HG02763 (cell line): ENCODE measurements around the gene GSTM2.

Experiments used
- ATAC-seq: cut with Tn5 transposase; IDR thresholded peaks from one replicate; pipeline ENCODE4 v1.9.1; 2021; ENCODE audit warnings: mild to moderate bottlenecking, moderate library complexity; ENCODE audit not compliant: unreplicated experiment

GSTM2 gene

DNA sequence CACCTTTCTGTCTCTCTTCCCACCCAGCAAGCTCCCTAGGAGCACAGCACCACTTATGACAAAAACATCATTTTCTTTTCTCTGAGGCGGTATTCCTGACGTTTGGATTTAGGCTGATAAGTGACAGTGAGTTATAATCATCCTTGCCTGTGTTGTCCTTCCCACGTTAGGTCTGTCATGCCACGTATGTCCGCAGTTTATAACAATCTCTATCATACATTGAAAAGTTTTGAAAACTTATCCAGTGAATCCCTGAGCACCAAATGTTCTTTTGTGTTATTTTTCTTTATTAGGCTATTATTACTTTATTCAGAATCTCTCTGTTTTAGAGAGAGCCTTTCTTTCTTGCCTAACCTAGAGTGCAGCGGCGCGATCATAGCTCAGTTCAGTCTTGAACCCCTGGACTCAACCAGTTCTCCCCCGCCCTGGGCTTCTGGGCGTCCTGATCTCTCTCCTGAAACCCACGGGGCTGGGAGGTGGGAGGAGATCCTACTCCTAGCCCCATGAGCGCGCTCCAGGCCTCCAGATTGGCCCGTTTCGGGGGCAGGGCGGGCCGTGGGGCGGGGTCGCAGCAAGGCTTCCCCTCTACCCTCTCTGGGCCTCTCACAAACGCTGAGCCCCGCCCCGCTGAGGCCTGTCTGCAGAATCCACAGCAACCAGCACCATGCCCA lies at the start of gene GSTM2:
Gene GSTM2, plus strand, starts transcription at position 606 of the 671 bp plus-strand sequence. Its CDS starts 59 bp downstream, at position 665.
- ATAC-seq: peak; percentile 92

DNA sequence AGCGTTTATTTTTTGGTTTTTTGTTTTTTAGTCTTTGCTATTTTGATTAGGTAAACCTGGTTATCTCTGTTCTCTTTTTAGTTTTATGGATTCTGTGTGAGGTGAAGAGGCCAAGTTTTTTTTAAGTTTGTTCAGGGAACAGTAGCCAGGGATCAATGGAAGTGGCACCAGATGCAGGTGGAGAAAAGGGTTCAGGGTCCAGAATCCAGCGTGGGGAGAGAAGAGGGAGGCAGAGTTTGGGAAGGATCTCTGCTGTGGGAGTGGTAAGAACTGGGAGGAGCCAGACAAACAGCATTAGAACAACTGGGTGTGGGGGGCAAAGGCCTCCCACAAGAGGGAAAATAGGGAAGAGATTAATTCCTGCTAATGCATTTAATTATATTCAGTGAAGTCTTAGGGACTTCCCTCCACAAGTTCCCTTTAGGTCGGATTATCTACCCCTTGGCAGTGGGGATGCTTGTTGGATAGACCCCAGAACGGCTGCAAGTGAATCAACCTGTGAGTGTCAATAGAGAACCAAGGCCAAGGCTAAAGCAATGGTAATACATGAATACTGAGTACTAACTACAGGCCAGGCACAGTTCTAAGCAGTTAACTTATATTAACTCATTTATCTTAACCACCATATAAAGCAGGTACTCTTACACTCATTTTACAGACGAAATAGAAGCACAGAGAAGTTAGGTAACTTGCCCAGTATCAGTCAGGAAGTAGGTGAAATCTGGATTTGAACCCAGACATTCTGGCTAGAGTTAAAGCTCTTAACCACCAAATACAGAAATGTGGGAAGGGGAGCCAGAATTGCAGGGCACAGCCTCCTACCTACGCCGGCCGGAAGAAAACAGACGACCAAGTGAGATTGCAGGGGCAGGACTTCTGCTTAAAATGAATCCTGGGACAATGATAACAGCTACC lies 48.9 kb upstream of the GSTM2 start:
- ATAC-seq: no peak

DNA sequence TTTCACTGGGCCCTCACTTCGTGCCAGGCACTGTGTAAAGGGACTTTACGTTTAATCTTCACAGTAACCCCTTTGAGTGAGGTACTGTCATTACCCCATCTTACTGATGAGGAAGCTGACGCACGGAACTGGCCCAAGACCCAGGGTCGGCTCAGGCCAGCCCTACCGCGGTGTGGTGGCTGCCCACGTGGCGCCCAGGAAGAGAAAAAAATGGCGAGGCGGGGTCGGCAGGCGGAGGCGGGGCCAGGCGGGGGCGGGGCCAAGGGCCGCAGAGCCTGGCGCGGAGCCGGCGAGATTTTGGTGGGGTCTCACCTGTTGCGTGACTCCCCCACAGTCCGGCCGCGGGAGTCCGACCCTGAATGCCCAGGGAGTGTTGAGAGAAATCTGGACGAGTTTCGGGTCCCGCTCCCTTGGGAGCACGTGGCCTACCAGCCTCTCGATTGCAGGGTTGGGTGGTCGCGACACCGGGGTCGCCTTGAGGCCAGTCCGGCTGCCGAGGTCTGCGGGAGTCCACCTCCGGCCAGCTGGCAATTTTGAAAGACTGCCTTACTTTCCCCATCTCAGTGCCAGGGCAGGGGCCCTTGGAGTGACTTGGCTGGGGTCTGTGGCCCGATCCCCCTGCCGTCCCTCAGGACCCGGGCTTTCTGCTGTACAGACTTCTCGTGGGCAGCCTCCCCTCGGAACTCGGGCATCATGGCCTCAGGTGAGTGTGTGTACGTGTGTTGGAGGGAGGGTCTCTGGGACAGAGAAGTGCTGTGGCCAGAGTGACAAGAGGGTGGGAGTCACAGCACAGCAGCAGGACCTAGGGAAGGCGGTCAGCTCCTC lies 48.1 kb upstream of the GSTM2 start, which contains the start of the genes AMPD2 and GNAT2:
Gene AMPD2, plus strand, starts transcription at position 262 of the 825 bp plus-strand sequence. CDS start 1,339 bp downstream, outside the sequence.
Gene GNAT2, minus strand, starts transcription at position 41 of the 825 bp plus-strand sequence. CDS start 6,746 bp downstream, outside the sequence.
- ATAC-seq: peak; percentile 41

DNA sequence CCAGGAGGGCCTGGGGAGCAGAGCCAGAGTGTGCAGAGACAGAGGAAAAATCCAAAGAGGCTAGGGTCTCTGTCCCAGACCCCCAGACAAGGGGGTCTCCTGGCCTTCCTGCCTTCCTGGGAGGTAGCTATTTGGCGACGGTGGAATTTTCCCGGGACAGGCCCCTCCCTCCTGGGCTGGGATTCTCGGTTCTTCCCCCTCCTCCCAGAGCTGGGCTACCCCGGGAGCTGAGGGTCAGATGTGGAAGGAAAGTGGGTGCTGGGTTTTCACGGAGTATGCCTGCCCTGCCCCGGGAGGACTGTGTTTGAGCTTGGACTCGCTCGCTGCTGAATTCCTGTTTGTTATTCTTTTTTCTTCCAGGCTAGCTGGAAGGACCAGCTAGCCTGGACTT lies 47.5 kb upstream of the GSTM2 start:
- no peak for ATAC-seq

DNA sequence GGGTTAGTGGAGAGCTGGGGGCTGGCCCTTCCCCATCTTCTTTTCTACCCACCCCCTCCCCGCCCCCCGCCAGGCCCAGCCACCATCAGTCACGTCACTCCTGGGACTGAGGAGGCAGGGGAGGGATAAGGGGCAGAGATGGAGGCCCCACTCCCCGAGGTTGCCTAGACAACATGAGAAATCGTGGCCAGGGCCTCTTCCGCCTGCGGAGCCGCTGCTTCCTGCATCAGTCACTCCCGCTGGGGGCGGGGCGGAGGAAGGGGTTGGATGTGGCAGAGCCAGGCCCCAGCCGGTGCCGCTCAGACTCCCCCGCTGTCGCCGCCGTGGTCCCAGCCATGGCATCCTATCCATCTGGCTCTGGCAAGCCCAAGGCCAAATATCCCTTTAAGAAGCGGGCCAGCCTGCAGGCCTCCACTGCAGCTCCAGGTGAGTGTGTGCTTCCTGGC lies 47.0 kb upstream of the GSTM2 start:
- ATAC-seq: peak; percentile 81

DNA sequence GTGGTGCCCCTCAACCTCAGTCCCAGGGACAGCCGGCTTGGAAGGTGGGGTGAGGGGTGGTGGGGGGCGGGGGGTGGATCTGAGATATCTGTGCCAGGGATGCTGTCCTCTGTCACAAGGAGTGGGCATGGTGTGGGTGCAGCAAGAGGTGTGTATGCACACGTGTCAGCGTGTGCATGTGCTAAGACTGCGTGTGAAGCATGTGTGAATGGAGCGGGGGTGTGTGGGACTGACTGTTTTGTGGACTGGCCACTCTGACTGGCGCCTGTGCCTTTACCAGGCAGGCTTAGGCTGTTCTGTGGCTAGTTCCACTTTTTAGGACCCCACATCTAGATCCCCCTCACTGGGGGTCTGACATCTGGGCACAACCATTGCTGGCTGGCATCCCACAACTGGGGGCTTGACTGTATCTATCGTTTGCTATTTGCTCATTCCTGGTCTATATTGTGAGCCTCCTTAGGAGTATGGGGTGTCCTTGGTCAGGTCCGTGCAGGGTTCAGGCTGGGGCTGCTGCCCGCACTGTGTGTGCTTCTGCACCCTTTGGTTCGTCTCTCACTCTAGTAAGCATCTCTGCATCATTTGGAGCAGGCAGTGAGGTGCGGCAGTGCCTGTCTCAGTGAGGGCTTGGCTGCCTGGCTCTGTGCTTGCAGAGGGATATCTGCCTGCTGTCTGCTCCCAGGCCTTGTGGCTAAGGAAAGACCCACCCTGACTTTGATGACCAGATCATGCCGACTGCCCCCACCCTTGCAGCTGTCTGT lies 46.3 kb upstream of the GSTM2 start:
- ATAC-seq: no peak

DNA sequence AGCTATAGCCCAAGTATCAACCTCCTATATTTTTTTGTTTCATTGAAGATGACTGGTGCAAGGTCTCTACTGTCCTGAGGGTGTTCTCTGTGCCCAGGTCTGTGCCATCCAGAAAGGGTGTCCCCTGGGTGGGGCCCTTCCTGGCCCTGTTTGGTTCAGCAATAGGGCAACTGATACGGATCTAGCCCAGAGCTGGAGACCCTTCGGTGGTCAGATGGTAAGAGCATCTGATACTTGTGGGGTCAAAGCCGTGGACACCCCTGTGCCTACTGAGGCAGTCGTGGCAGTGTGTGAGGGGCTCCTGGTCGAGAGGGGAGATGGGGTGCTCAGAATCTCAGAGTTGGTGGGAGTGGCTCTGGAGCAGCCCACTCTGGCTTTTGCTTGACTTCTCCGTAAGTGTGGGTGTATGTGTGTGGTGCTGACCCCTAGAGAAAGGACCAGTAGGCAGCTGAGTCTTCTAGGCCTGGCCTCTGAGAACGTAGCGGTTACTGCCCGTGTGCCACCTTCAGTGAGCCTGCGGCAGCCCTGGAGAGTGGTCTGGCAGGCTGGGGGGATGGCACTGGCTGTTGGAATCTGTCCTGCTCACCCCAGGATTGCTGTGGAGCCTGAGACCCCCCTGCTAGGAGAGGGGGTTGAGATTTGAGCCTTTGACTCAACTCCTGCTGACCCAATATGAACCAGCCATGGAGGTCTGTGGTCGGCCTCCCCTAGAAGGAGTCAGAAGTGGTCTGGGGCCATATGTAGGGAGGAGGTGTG lies 45.5 kb upstream of the GSTM2 start:
- ATAC-seq: no peak

DNA sequence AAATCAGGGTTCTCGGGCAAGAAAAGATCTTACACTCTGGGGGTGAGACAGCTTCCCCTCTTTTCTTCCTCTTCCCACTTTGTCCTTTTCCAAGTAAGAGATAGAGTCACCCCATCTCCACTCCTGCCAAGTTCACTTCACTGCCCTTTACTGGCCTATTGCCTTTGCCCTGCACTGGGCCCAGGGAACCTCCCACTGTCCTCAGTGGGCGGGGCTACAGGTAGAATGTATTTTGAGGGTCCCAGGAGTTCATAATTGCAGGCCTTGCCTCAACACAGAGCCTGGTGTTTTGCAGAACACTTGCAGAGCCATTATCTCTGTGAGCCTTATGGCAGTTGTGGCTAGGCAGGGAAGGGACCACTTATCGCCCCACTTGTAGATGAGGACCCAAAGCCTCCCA lies 45.0 kb upstream of the GSTM2 start:
- ATAC-seq: no peak

DNA sequence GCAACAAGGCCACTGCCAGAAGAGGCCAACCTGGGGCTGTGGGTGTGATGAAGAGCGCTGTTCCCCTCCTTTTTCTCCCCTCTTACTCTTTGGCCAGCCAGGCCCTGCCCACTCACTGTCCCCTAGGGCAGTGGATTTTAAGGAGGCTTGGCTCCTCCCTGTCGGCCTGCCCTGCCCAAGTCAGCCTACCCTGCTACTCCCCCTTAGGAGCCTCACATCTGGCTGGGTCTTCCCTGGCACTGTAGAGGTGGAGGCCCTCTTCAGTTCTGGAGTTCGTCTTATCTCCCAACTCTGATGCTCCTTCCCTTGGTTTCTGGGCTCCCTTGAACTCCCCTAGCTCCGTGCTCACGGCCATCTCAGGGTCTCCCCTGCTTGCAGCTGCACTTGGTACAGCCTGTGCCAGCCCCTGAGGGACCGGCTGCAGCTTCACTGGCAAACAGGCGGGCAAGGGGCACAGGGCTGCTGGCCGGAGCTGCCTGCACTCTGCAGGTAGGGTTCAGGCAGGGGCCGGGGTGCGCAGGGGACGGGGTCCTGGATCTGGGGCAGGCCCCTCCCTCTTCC lies 44.2 kb upstream of the GSTM2 start:
- no peak for ATAC-seq

DNA sequence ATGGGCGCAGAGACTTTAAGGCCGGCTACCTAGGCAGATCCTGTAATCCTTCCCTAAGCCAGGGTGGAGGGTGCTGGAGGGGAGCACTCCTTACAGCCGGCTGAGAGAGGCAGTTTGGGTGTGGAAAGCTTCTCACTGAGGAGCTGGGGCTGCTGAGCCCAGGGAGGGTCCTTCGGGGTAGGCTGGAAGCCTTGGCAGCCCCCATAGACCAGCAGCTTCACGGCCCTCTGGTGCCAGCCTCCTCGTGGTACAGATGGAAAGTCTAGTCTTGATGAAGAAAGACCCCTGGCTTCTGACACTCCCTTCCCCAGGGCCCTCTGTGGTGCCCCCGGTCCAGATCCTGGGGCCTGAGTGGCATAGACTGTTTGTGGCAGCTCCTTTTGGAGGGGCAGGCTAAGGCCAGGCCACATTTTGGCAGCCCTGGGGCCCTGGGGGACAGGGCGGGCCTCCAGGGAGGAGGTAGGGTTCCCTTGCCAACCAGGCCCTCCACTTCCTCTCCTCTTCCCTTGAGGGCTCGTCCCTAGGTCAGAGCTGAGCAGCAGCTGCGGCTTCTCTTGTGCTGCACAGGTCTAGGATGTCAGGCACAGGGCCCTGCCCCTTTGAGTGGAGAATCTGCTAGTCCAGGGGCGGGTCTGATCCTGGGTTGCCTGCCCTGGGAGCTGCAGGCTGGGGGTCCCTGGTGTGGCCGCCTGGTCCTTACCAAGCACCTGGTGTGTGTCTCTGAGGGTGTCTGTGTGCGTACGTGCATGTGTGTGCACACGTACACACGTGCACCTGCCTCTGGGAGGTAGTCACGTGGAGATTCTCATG lies 43.5 kb upstream of the GSTM2 start:
- ATAC-seq: no peak

DNA sequence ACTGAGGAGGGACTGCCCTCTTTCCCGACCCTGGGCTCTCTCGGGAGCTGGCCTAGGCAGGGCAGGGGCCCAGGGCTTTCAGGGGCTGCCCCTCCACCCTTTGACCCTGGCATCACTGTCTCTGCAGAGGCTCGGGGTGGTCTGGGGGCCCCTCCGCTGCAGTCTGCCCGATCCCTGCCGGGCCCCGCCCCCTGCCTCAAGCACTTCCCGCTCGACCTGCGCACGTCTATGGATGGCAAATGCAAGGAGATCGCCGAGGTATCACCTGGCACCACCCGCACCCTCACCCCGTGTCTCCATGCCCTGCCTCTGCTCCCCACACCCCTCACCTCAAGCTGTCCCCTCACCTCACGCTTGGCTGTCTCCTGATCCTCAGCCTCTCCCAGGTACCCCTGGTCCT lies 42.7 kb upstream of the GSTM2 start:
- no peak for ATAC-seq

DNA sequence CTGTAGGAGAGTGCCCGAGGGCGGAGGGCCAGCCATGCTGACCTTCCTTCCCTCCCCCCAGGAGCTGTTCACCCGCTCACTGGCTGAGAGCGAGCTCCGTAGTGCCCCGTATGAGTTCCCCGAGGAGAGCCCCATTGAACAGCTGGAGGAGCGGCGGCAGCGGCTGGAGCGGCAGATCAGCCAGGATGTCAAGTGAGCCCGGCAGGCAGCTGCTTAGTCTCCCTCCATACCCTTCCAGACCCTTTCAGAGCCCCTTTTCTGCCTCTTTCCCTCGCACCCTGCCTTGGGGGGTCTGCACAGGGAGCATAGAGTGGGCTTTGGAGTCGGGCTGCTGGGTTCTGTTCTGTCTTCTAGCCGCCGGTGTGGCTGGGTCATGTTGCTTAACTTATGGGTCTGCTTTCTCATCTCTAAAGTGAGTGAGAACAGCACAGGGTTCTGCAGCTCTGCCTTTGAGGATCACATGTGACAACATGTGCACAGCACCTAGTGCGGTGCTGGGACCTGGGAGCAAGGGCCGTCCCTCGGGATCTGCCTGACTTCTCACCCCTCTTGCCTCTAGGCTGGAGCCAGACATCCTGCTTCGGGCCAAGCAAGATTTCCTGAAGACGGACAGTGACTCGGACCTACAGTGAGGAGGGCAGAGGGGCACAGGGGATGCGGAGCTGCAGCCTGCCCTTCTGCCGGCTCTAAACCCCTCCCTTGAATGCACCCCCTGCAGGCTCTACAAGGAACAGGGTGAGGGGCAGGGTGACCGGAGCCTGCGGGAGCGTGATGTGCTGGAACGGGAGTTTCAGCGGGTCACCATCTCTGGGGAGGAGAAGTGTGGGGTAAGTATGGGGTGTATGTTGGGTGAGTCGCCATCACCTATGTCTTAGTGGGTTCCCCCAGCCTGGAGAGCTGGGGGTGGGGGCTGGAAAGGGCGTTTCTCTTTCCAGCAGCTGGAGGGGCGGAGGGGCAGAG lies 42.0 kb upstream of the GSTM2 start:
- ATAC-seq: no peak

DNA sequence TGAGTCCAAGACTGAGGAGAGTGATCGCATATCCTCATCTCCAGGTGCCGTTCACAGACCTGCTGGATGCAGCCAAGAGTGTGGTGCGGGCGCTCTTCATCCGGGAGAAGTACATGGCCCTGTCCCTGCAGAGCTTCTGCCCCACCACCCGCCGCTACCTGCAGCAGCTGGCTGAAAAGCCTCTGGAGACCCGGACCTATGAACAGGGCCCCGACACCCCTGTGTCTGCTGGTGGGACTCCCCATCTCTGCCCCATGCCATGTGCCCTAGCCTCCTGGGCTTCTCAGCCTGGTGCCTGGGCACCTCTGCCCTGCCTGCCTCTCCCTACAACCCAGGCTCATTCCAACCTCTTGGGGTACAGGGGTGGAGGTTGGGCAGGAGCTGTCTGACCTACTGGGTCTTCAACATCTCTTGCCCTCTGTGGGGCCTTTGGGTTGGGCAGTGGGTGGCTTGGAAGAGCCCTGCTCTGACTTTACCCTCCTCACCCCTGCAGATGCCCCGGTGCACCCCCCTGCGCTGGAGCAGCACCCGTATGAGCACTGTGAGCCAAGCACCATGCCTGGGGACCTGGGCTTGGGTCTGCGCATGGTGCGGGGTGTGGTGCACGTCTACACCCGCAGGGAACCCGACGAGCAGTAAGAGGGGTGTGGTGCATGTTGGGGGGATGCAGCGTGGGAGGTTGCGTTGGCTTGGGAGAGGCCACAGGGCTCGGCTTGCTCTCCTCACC lies 41.0 kb upstream of the GSTM2 start:
- ATAC-seq: no peak

DNA sequence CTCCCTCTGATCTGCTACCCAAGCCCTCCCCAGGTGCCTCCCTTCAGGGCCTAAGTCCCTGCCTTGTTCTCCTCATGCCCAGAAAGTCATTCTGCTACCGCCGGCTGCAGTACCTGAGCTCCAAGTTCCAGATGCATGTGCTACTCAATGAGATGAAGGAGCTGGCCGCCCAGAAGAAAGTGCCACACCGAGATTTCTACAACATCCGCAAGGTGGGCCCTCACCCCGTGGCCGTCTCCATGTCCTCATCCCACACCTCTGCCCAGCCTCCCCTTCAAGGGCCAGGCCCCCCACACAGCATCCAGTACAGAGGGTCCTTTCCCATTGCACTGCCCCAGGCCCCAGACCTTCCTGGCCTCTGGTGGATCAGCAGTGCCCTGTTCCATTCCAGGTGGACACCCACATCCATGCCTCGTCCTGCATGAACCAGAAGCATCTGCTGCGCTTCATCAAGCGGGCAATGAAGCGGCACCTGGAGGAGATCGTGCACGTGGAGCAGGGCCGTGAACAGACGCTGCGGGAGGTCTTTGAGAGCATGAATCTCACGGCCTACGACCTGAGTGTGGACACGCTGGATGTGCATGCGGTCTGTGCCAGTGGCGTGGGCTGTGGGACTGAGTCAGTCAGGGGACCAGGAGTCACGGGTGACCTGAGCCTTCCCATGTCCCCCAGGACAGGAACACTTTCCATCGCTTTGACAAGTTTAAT lies 40.0 kb upstream of the GSTM2 start:
- ATAC-seq: no peak

DNA sequence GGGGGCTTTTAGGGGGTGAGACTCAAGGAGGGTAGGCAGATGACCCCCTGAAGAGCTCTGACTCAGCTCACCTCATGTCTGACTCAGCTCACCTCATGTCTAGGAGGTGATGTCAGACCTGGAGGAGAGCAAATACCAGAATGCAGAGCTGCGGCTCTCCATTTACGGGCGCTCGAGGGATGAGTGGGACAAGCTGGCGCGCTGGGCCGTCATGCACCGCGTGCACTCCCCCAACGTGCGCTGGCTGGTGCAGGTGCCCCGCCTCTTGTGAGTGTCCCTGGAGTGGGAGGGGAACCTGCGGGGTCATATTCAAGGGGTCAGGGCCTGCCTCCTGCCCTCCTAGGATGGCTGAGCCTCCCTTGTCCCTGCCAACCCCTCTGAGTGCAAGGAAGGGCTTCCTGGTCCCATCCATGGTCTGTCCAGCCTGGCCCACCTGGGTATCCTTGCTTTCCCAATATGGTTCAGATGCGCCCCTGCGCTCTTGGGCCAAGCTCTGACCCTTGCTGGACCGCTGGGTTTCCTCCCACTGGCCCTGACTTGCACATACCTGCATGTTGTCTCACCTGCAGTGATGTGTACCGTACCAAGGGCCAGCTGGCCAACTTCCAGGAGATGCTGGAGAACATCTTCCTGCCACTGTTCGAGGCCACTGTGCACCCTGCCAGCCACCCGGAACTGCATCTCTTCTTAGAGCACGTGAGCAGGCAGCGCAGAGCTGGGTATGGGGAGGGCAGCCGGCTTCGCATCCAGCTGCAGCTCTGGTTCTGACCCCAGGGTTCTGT lies 39.1 kb upstream of the GSTM2 start:
- no peak for ATAC-seq
